Lung (tissue), 12 donors: ENCODE measurements around the gene LIFR. TPM values are rescaled to one million over a fixed set of nuclear protein-coding genes. Genes with fewer than 3 reads are reported as not detected.

Experiments used
- ATAC-seq: fragments of 200-7000 bp; cut with Tn5 transposase; one replicate; pipeline ENCODE4 v1.9.1; 2020; ENCODE audit warnings: moderate number of reproducible peaks; ENCODE audit not compliant: insufficient read depth, low FRiP score
- DNase-seq, 3 donors: peaks; one replicate each; pipeline ENCODE4 v3.0.0-alpha.2; 2013 to 2017
- H3K27ac ChIP-seq, 2 donors: one replicate each; pipeline ENCODE4 v1.5.1; 2013; ENCODE audit warnings: mild to moderate bottlenecking in 2 of 2, moderate library complexity in 2 of 2, control low read depth in 1 of 2, inconsistent platforms in 1 of 2, low read depth in 1 of 2, low read length in 1 of 2
- H3K27me3 ChIP-seq, 3 donors: one replicate each; pipeline ENCODE4 v1.5.1; 2013; ENCODE audit warnings: low read length in 2 of 3; ENCODE audit not compliant: control insufficient read depth in 3 of 3, insufficient read depth in 3 of 3
- H3K36me3 ChIP-seq, 4 donors: one replicate each; pipeline ENCODE4 v1.5.1; 2013; ENCODE audit warnings: low read length in 4 of 4, mild to moderate bottlenecking in 1 of 4, moderate library complexity in 1 of 4; ENCODE audit not compliant: control insufficient read depth in 4 of 4, insufficient read depth in 4 of 4
- H3K4me1 ChIP-seq, 5 donors: one replicate each; pipeline ENCODE4 v1.5.1; 2013; ENCODE audit warnings: low read length in 5 of 5, mild to moderate bottlenecking in 2 of 5, moderate library complexity in 1 of 5; ENCODE audit not compliant: control insufficient read depth in 5 of 5, insufficient read depth in 5 of 5
- H3K4me3 ChIP-seq: one replicate; pipeline ENCODE4 v1.5.1; 2013; ENCODE audit warnings: mild to moderate bottlenecking, control low read depth, moderate library complexity
- H3K9ac ChIP-seq, 2 donors: one replicate each; pipeline ENCODE4 v1.5.1; 2013; ENCODE audit warnings: low read length in 2 of 2, control low read depth in 1 of 2; ENCODE audit not compliant: insufficient read depth in 1 of 2
- H3K9me3 ChIP-seq, 4 donors: one replicate each; pipeline ENCODE4 v1.5.1; 2013; ENCODE audit warnings: low read length in 3 of 4, mild to moderate bottlenecking in 1 of 4, moderate library complexity in 1 of 4; ENCODE audit not compliant: control insufficient read depth in 4 of 4, insufficient read depth in 3 of 4
- CTCF ChIP-seq: IDR thresholded peaks from 2 replicates; pipeline ENCODE4 v1.5.1; 2012; ENCODE audit warnings: mild to moderate bottlenecking; ENCODE audit errors: control extremely low read depth, extremely low read depth
- WGBS, 2 donors: extraction: QIAGEN DNeasy Blood & Tissue Kit; methylation state at CpG; one replicate each; pipeline ENCODE4 v1.1.7; 2013; 5-methylcytosine and 5-hydroxymethylcytosine counted together
- polyA plus RNA-seq, 2 donors: library from polyadenylated mRNA; stranded (reverse); fragments of 200-250 nt; gene quantifications; one replicate each; pipeline ENCODE4 v1.2.1, GENCODE V29; 2013
- total RNA-seq, 2 donors: library from RNA; depleted of rRNA in 1 of 2; stranded (reverse); fragments of >200 nt in 1 of 2; gene quantifications; one replicate each; pipeline ENCODE4 v1.2.1, GENCODE V29; 2014 to 2021
- donor health status: control.
- donor health status: control.
- donor health status: Bipolar disorder and iron deficiency.
- donor health status: healthy.
- donor health status: DM: yes; HTN: yes; CAD: no.

LIFR gene
- total and polyA plus RNA-seq, 4 donors, result 14.2 to 345 (median 37.8) TPM

GRCh38 chr5:38557308-38557710 lies 863 bp upstream of the LIFR start:
- peaks cover 3 to 60% (median 15%) of the 10 kb centered on the region in 5 donors for H3K4me1 ChIP-seq
- peak overlapping the region; percentile 84 for H3K4me3 ChIP-seq
- H3K9me3 ChIP-seq, result no peaks in the 10 kb centered on the region
- H3K9ac ChIP-seq, result peak overlapping the region; percentile 63 to 88
- H3K36me3 ChIP-seq, result peaks cover 0 to 12% (median 0%) of the 10 kb centered on the region in 4 donors
- H3K27me3 ChIP-seq, result no peaks in the 10 kb centered on the region
- peak overlapping the region; percentile 98 to 100 for H3K27ac ChIP-seq
- 4% methylated on average over 14 of the region's 14 CpGs for WGBS, 2 donors
- DNase-seq, result peak in 1 of 3 donors; percentile 89
- no peak for ATAC-seq
- no peak for TF ChIP-seq CTCF

GRCh38 chr5:38556088-38556598 lies 303 bp downstream of the LIFR start:
- Histone ChIP-seq H3K4me3 (peak overlapping the region; percentile 85), H3K27ac (peak overlapping the region; percentile 94 to 99), H3K4me1 (peaks cover 5 to 64% (median 19%) of the 10 kb centered on the region in 5 donors), H3K36me3 (peaks cover 0 to 12% (median 0%) of the 10 kb centered on the region in 4 donors), H3K27me3 (no peaks in the 10 kb centered on the region), H3K9me3 (no peaks in the 10 kb centered on the region), H3K9ac (peak overlapping the region; percentile 84 to 92)
- ATAC-seq (peak; percentile 53), DNase-seq (no peak)
- TF ChIP-seq CTCF, result no peak
- WGBS, 2 donors, result 0 to 1% methylated on average over 44 to 68 of the region's 68 CpGs

GRCh38 chr5:38555354-38556087 lies 925 bp downstream of the LIFR start:
- no peak for ATAC-seq
- Histone ChIP-seq H3K9me3 (no peaks in the 10 kb centered on the region), H3K27me3 (no peaks in the 10 kb centered on the region), H3K4me1 (peaks cover 7 to 64% (median 20%) of the 10 kb centered on the region in 5 donors), H3K9ac (peak overlapping the region; percentile 84 to 92), H3K4me3 (peak overlapping the region; percentile 85), H3K36me3 (peaks cover 0 to 12% (median 0%) of the 10 kb centered on the region in 4 donors), H3K27ac (peak overlapping the region; percentile 94 to 99)
- TF ChIP-seq CTCF, result no peak
- peak in 2 of 3 donors; percentile 61 to 62 for DNase-seq
- 10 to 13% methylated on average over 11 of the region's 11 CpGs for WGBS, 2 donors
